ENCODE data around the gene STPG2.
"Not testable (repeated sequence)": the region's sequence is repeated elsewhere in the genome, so short reads cannot be mapped to it uniquely, and the experiment has no call there.

DNA sequence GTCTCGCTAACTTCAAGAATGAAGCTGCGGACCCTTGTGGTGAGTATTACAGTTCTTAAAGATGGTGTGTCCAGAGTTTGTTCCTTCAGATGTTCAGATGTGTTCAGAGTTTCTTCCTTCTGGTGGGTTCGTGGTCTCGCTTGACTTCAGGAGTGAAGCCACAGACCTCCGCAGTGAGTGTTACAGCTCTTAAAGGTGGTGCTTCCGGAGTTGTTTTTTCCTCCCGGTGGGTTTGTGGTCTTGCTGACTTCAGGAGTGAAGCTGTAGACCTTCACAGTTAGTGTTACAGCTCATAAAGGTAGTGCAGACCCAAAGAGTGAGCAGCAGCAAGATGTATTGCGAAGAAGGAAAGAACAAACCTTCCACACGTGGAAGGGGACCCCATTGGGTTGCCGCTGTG lies 592.6 kb downstream of the STPG2 start:
- TF ChIP-seq, protein P1, sequence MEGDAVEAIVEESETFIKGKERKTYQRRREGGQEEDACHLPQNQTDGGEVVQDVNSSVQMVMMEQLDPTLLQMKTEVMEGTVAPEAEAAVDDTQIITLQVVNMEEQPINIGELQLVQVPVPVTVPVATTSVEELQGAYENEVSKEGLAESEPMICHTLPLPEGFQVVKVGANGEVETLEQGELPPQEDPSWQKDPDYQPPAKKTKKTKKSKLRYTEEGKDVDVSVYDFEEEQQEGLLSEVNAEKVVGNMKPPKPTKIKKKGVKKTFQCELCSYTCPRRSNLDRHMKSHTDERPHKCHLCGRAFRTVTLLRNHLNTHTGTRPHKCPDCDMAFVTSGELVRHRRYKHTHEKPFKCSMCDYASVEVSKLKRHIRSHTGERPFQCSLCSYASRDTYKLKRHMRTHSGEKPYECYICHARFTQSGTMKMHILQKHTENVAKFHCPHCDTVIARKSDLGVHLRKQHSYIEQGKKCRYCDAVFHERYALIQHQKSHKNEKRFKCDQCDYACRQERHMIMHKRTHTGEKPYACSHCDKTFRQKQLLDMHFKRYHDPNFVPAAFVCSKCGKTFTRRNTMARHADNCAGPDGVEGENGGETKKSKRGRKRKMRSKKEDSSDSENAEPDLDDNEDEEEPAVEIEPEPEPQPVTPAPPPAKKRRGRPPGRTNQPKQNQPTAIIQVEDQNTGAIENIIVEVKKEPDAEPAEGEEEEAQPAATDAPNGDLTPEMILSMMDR (IDR thresholded peaks at IDR 0.05), result not testable (repeated sequence)
- not testable (repeated sequence) for TF ChIP-seq POLR2A (IDR thresholded peaks at IDR 0.05)
